WTC11 (cell line): ENCODE measurements around the gene DENND1B. TPM values are rescaled to one million over a fixed set of nuclear protein-coding genes. Genes with fewer than 3 reads are reported as not detected.

Source experiments
- FOXP1 ChIP-seq: sonication (generic); formaldehyde crosslinking; IDR thresholded peaks from 2 replicates; pipeline ENCODE4 v1.8.0; 2022; ENCODE audit warnings: missing genetic modification reagents, mild to moderate bottlenecking, moderate library complexity, borderline replicate concordance
- IRF2 ChIP-seq: sonication (generic); formaldehyde crosslinking; IDR thresholded peaks from 2 replicates; pipeline ENCODE4 v1.8.0; 2022; ENCODE audit warnings: low read depth, missing genetic modification reagents, borderline replicate concordance
- NFE2L1 ChIP-seq: sonication (generic); formaldehyde crosslinking; IDR thresholded peaks from 2 replicates; pipeline ENCODE4 v1.8.1; 2023; ENCODE audit warnings: missing genetic modification reagents
- NR3C1 ChIP-seq: sonication (generic); formaldehyde crosslinking; conservative IDR thresholded peaks from 2 replicates; pipeline ENCODE4 v1.8.1; 2023; ENCODE audit warnings: low read depth, mild to moderate bottlenecking, missing genetic modification reagents
- TCF7 ChIP-seq: sonication (generic); formaldehyde crosslinking; IDR thresholded peaks from 2 replicates; pipeline ENCODE4 v1.8.0; 2022; ENCODE audit warnings: mild to moderate bottlenecking, low read depth, missing genetic modification reagents, moderate library complexity
- TEAD4 ChIP-seq: sonication (generic); formaldehyde crosslinking; IDR thresholded peaks from 2 replicates; pipeline ENCODE4 v1.8.0; 2022; ENCODE audit warnings: mild to moderate bottlenecking, missing genetic modification reagents
- ZBTB21 ChIP-seq: sonication (generic); formaldehyde crosslinking; IDR thresholded peaks from 2 replicates; pipeline ENCODE4 v1.8.1; 2023; ENCODE audit warnings: mild to moderate bottlenecking, missing genetic modification reagents, borderline replicate concordance
- total RNA-seq: library from RNA; stranded (reverse); gene quantifications from 3 replicates; pipeline ENCODE4 v1.2.3, GENCODE V29; 2021
- TF ChIP-seq, protein P1 (sequence below): sonication (generic); formaldehyde crosslinking; IDR thresholded peaks from 2 replicates; pipeline ENCODE4 v1.8.0; 2023; ENCODE audit warnings: missing genetic modification reagents
- TF ChIP-seq, protein P2 (sequence below): fragments of 250-450 bp; sonication (Bioruptor Pico); IDR thresholded peaks from 2 replicates; pipeline ENCODE4 v1.9.0; 2021; ENCODE audit warnings: mild to moderate bottlenecking, borderline replicate concordance
- TF ChIP-seq, protein P3 (sequence below): sonication (generic); formaldehyde crosslinking; IDR thresholded peaks from 2 replicates; pipeline ENCODE4 v1.8.1; 2023; ENCODE audit warnings: mild to moderate bottlenecking, missing genetic modification reagents
- TF ChIP-seq, protein P4 (sequence below): sonication (generic); formaldehyde crosslinking; IDR thresholded peaks from 2 replicates; pipeline ENCODE4 v1.8.0; 2022; ENCODE audit warnings: mild to moderate bottlenecking, missing genetic modification reagents
- TF ChIP-seq, protein P5 (sequence below): fragments of 250-450 bp; sonication (Bioruptor Pico); IDR thresholded peaks from 2 replicates; pipeline ENCODE4 v1.8.0; 2021; ENCODE audit warnings: mild to moderate bottlenecking
- TF ChIP-seq, protein P6 (sequence below): sonication (generic); formaldehyde crosslinking; IDR thresholded peaks from 2 replicates; pipeline ENCODE4 v1.8.1; 2022; ENCODE audit warnings: mild to moderate bottlenecking, moderate library complexity, missing genetic modification reagents
- TF ChIP-seq, protein P7 (sequence below): sonication (generic); formaldehyde crosslinking; IDR thresholded peaks from 2 replicates; pipeline ENCODE4 v1.8.1; 2023; ENCODE audit warnings: mild to moderate bottlenecking, missing genetic modification reagents
- TF ChIP-seq, protein P8 (sequence below): sonication (generic); formaldehyde crosslinking; IDR thresholded peaks from 2 replicates; pipeline ENCODE4 v1.8.0; 2023; ENCODE audit warnings: mild to moderate bottlenecking, missing genetic modification reagents
- TF ChIP-seq, protein P9 (sequence below): sonication (generic); formaldehyde crosslinking; IDR thresholded peaks from 2 replicates; pipeline ENCODE4 v1.8.1; 2022; ENCODE audit warnings: missing genetic modification reagents, borderline replicate concordance

Gene DENND1B
- total RNA-seq, 1 experiment from 2014 or later = 4.3 TPM

DNA sequence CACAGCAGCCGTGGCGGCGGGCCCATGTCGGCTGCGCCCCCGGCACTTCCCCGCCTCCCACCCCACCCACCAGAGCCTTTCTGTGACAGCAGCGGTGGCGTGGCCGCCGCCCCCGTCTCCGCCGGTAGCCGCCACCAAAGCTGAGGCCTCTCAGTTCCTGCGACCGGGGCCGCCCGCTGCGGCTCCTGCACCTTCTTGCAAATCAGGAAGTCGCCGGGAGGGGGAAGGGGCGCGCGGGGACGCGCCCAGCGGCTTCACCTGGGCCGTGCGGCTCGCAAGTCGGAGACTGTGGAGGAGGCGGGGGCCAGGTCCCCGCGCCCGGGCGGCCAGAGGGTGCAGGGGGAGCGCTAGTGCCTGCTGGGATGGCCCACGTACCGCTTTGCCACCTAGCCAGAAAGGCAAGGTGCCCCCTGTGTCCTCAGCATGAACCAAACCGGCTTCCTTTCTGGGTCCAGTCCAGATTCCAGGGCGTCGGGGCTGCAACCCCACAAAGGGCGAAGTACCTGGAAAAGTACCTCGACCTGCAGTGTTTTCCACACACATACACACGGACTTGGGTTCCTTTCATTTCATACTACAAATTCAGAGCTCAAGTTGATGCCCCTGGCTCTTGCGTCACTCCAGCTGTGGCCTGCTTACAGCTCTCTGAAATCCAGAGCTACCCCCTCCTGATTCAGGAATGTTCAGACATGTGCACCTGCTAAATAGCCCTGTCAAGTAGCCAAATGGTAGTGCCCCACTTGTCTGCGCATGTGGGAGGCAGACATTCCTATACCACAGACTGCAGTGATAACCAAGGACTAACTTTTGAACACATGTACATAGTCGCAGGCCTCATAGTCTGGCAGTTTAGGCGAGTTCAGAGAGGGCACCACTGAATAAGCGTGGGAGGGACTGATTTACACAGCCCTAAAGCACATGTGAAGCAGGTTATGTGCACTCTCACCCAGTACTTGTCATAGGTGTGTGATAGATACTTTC is at the start of gene DENND1B (continued):
- TF ChIP-seq, protein P1, sequence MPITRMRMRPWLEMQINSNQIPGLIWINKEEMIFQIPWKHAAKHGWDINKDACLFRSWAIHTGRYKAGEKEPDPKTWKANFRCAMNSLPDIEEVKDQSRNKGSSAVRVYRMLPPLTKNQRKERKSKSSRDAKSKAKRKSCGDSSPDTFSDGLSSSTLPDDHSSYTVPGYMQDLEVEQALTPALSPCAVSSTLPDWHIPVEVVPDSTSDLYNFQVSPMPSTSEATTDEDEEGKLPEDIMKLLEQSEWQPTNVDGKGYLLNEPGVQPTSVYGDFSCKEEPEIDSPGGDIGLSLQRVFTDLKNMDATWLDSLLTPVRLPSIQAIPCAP (CRISPR knock-in tag) = no peak
- peak; percentile 52; the same call in 1 of the 2 replicates for TF ChIP-seq TEAD4 (CRISPR knock-in tag)
- TF ChIP-seq, protein P2, sequence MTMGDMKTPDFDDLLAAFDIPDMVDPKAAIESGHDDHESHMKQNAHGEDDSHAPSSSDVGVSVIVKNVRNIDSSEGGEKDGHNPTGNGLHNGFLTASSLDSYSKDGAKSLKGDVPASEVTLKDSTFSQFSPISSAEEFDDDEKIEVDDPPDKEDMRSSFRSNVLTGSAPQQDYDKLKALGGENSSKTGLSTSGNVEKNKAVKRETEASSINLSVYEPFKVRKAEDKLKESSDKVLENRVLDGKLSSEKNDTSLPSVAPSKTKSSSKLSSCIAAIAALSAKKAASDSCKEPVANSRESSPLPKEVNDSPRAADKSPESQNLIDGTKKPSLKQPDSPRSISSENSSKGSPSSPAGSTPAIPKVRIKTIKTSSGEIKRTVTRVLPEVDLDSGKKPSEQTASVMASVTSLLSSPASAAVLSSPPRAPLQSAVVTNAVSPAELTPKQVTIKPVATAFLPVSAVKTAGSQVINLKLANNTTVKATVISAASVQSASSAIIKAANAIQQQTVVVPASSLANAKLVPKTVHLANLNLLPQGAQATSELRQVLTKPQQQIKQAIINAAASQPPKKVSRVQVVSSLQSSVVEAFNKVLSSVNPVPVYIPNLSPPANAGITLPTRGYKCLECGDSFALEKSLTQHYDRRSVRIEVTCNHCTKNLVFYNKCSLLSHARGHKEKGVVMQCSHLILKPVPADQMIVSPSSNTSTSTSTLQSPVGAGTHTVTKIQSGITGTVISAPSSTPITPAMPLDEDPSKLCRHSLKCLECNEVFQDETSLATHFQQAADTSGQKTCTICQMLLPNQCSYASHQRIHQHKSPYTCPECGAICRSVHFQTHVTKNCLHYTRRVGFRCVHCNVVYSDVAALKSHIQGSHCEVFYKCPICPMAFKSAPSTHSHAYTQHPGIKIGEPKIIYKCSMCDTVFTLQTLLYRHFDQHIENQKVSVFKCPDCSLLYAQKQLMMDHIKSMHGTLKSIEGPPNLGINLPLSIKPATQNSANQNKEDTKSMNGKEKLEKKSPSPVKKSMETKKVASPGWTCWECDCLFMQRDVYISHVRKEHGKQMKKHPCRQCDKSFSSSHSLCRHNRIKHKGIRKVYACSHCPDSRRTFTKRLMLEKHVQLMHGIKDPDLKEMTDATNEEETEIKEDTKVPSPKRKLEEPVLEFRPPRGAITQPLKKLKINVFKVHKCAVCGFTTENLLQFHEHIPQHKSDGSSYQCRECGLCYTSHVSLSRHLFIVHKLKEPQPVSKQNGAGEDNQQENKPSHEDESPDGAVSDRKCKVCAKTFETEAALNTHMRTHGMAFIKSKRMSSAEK = no peak
- TF ChIP-seq, protein P3, sequence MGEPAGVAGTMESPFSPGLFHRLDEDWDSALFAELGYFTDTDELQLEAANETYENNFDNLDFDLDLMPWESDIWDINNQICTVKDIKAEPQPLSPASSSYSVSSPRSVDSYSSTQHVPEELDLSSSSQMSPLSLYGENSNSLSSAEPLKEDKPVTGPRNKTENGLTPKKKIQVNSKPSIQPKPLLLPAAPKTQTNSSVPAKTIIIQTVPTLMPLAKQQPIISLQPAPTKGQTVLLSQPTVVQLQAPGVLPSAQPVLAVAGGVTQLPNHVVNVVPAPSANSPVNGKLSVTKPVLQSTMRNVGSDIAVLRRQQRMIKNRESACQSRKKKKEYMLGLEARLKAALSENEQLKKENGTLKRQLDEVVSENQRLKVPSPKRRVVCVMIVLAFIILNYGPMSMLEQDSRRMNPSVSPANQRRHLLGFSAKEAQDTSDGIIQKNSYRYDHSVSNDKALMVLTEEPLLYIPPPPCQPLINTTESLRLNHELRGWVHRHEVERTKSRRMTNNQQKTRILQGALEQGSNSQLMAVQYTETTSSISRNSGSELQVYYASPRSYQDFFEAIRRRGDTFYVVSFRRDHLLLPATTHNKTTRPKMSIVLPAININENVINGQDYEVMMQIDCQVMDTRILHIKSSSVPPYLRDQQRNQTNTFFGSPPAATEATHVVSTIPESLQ = no peak
- TF ChIP-seq NR3C1 (CRISPR knock-in tag) = no peak
- TF ChIP-seq IRF2 (CRISPR knock-in tag) = no peak
- TF ChIP-seq, protein P4, sequence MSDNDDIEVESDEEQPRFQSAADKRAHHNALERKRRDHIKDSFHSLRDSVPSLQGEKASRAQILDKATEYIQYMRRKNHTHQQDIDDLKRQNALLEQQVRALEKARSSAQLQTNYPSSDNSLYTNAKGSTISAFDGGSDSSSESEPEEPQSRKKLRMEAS = 0 out of 2 replicates have a peak, but pooled peaks have one; percentile 46
- TF ChIP-seq, protein P5, sequence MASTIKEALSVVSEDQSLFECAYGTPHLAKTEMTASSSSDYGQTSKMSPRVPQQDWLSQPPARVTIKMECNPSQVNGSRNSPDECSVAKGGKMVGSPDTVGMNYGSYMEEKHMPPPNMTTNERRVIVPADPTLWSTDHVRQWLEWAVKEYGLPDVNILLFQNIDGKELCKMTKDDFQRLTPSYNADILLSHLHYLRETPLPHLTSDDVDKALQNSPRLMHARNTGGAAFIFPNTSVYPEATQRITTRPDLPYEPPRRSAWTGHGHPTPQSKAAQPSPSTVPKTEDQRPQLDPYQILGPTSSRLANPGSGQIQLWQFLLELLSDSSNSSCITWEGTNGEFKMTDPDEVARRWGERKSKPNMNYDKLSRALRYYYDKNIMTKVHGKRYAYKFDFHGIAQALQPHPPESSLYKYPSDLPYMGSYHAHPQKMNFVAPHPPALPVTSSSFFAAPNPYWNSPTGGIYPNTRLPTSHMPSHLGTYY = no peak
- TF ChIP-seq, protein P6, sequence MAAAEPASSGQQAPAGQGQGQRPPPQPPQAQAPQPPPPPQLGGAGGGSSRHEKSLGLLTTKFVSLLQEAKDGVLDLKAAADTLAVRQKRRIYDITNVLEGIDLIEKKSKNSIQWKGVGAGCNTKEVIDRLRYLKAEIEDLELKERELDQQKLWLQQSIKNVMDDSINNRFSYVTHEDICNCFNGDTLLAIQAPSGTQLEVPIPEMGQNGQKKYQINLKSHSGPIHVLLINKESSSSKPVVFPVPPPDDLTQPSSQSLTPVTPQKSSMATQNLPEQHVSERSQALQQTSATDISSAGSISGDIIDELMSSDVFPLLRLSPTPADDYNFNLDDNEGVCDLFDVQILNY = 0 out of 2 replicates have a peak, but pooled peaks have one; percentile 33
- no peak for TF ChIP-seq FOXP1
- TF ChIP-seq NFE2L1 = no peak
- TF ChIP-seq, protein P7, sequence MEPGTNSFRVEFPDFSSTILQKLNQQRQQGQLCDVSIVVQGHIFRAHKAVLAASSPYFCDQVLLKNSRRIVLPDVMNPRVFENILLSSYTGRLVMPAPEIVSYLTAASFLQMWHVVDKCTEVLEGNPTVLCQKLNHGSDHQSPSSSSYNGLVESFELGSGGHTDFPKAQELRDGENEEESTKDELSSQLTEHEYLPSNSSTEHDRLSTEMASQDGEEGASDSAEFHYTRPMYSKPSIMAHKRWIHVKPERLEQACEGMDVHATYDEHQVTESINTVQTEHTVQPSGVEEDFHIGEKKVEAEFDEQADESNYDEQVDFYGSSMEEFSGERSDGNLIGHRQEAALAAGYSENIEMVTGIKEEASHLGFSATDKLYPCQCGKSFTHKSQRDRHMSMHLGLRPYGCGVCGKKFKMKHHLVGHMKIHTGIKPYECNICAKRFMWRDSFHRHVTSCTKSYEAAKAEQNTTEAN (CRISPR knock-in tag) = no peak
- TF ChIP-seq, protein P8, sequence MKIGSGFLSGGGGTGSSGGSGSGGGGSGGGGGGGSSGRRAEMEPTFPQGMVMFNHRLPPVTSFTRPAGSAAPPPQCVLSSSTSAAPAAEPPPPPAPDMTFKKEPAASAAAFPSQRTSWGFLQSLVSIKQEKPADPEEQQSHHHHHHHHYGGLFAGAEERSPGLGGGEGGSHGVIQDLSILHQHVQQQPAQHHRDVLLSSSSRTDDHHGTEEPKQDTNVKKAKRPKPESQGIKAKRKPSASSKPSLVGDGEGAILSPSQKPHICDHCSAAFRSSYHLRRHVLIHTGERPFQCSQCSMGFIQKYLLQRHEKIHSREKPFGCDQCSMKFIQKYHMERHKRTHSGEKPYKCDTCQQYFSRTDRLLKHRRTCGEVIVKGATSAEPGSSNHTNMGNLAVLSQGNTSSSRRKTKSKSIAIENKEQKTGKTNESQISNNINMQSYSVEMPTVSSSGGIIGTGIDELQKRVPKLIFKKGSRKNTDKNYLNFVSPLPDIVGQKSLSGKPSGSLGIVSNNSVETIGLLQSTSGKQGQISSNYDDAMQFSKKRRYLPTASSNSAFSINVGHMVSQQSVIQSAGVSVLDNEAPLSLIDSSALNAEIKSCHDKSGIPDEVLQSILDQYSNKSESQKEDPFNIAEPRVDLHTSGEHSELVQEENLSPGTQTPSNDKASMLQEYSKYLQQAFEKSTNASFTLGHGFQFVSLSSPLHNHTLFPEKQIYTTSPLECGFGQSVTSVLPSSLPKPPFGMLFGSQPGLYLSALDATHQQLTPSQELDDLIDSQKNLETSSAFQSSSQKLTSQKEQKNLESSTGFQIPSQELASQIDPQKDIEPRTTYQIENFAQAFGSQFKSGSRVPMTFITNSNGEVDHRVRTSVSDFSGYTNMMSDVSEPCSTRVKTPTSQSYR = no peak
- TF ChIP-seq, protein P9, sequence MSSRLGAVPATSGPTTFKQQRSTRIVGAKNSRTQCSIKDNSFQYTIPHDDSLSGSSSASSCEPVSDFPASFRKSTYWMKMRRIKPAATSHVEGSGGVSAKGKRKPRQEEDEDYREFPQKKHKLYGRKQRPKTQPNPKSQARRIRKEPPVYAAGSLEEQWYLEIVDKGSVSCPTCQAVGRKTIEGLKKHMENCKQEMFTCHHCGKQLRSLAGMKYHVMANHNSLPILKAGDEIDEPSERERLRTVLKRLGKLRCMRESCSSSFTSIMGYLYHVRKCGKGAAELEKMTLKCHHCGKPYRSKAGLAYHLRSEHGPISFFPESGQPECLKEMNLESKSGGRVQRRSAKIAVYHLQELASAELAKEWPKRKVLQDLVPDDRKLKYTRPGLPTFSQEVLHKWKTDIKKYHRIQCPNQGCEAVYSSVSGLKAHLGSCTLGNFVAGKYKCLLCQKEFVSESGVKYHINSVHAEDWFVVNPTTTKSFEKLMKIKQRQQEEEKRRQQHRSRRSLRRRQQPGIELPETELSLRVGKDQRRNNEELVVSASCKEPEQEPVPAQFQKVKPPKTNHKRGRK (CRISPR knock-in tag) = no peak
- no peak for TF ChIP-seq ZBTB21 (CRISPR knock-in tag)
- TF ChIP-seq TCF7 (CRISPR knock-in tag) = no peak
